SKM-1 (cell line): ENCODE measurements around the gene LATS2.
A peak's percentile ranks its signal among the peaks of the same experiment; 100 is the strongest.
"Not testable (repeated sequence)": the region's sequence is repeated elsewhere in the genome, so short reads cannot be mapped to it uniquely, and the experiment has no call there.

Source experiments
- DNase-seq: peaks from one replicate; lab custom pipeline; 2025; ENCODE audit not compliant: unreplicated experiment; lab: John Stamatoyannopoulos, UW

LATS2 gene

DNA sequence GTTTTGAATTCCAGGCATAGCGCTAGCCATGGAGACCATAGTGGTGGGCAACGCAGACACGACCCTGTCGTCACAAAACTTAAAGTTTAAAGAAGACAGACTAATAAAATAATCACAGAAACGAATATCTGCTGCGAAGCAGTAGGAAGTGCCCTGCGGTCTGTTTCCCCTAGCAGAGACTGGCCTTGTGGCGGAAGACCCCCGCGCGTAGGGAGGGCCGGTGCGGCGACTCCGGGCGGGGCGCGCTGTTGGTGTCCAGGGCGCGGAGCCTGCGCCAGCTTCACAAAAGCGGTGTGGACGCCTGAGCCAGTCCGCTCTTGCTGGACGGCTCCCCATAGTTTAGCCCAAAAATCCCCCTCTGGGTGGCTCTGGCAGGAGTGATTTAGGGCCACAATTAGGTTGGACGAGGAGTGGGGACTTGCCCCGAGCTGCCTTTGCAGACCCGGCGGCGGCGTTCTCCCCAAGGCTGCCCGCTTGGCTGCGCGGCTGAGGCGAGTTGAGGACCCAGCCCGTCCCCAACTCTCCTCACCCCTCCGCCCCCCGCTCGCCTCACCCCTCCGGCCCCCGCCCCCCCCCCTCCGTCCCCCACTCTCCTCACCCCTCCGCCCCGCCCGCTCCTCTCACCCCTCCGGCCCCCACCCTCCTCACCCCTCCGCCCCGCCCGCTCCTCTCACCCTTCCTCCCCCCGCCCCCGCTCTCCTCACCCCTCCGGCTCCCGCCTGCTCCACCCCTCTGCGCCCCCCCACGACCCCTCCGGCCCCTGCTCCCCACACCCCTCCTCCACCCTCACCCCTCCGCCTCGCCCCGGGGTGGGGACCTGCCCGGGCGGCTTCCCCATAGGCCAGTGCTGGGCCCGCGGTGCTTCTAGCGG, 14.2 kb upstream of the LATS2 start:
- DNase-seq: no peak

DNA sequence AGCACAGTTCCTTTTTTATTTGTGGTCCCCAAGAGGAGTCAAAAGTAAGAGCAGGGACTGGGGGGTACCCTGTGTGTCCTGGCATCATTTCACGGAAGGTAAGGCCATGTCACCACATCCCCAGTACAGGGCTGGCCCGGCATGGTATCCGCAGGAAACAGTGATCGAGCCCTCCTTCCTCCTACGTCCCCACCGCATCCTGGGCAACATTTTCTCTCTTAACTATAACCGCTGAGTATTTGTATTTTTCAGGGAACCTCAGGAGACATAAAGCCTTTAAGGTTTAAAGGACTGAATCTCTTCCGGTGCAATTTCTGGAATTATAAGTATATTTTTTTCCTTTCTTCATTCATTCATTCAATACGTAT, 13.6 kb upstream of the LATS2 start:
- no peak for DNase-seq

DNA sequence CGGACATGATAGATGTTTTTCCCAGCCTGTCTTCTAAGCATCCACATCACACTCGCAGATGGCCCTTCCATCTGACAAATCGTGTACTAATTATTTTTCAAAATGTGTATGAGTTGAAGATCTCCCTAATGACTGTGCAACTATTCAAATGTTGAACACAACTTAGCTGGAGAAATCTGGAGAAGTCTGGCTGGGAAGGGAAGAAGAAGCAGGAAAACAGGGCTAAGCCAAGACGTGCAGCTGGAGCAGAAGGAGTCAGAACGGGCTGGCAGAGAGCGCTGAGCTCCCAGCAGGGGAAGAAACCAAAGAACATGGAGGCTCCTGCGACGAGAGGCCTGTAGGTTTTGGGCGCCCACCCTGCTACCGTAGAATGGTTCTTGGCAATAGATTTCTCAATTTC, 13.2 kb upstream of the LATS2 start:
- DNase-seq: no peak

DNA sequence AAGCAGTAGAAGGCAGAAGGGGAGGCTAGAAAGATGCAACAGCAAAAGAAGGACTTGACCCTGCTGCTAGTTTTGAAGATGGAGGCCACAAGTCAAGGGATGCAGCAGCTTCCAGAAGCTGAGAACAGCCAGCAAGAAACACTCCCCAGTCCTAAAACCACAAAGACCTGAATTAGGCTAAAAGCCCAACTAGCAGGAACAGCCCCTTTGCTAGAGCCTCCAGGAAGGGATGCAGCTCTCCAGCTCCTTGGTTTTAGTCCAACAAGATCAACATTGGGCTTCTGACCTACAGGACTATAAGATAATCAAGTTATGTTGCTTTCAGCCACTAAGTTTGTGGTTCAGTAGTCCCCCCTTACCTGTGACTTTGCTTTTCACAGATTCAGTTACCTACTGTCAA, 10.5 kb upstream of the LATS2 start:
- no peak for DNase-seq

DNA sequence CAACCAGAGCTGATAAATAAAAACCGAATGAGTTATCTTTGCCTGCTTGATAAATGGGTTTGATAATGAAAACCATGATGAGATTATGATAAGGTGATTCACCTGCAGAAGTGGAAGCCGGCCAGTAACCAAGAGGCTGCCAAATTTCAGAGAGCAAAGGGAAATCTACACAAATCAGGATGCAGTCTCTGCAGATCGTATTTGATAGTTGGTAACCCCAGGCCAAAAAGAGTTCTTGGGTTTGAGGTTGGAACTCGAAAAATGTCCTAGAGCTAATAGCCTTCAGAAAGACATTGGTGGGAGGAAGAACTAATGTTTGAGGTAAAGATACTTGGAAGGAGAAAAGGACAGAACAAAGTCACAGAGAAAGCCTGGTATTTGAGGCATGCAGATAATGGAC, 9.6 kb upstream of the LATS2 start:
- DNase-seq: no peak

DNA sequence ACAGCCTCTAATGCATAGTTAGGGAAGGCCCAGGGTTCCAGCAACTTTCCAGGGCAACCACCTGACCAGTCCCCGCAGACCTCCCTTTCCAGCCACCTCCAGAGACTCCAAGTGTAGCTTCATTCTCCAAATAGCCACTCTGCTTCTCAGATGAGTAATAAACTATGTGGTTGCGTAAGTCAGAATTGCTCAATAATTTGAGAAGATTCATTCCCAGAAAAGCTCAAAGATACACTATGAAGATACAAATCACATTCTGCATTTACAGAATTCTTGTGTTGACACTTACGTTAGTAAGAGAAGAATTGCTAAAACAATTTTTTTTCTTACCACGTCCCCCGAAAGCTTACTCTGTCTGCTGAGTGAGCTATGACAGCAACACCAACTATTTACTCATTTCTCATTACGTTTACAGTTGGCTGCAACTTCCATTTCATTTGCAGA, 8.2 kb upstream of the LATS2 start:
- peak; percentile 16 for DNase-seq

DNA sequence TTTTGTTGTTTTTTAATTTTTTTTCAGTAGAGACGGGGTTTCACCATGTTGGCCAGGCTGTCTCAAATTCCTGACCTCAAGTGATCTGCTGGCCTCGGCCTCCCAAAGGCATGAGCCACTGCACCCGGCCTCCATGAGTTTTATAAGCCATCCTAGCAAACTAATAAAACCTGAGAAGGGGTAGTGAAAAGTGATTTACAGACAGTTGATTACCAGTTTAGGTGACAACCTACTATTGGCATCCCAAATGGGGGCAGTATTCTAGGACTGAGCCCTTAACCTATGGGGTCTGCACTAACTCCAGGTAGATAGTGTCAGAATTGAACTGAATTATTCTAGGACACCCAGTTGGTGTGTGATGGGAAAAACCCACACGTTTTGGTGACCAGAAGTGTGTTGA, 6.5 kb upstream of the LATS2 start:
- DNase-seq: no peak

DNA sequence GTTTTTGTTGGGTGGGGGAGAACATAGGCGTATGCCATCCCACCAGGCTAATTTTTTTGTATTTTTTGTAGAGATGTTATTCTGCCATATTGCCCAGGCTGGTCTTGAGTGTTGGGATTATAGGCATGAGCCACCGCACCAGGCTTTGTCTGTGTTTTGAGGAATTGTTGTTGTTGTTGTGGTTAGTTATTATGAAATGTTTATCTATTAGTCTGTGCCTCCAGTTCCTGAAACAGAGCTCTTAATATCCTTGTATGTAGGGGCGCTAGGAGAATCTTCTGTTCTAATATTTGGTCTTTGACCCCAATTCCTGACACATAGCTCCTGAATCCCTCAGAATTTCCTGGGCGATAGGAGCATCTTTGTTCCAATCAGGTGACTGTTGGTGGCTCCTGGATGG, 5.6 kb upstream of the LATS2 start:
- DNase-seq: no peak

DNA sequence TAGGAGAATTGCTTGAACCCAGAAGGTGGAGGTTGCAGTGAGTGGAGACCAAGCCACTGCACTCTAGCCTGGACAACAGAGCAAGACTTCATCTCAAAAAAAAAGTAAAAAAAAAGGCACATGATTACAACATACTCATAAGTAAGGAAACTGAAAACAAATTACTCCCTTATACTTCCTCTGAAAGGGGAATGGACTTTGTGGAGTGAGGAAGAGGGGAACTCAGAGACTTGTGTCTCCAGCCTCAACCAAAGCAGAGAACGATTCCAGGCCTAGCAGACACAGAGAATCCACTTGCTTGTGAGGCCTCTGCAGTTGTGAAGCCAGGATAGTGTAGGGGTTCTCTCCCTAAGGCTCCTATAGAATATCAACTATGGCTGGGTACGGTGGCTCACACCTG, 4.3 kb upstream of the LATS2 start:
- DNase-seq: no peak

DNA sequence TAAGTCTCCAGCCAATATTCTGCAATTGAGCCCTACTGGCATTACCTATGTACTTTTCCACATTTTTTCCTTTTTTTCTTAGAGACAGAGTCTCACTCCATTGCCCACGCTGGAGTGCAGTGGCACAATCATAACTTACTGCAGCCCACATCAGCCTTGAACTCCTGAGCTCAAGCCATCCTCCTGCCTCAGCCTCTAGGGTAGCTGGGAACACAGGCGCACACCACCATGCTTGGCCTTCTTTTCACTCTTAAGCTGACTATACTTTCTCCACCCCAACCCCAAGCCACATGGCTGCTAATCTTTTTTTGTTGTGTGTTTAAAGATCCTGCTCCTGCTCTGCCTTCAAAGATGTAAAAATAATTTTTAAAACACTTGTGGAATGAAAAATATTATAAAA, 1.6 kb upstream of the LATS2 start:
- DNase-seq: no peak

DNA sequence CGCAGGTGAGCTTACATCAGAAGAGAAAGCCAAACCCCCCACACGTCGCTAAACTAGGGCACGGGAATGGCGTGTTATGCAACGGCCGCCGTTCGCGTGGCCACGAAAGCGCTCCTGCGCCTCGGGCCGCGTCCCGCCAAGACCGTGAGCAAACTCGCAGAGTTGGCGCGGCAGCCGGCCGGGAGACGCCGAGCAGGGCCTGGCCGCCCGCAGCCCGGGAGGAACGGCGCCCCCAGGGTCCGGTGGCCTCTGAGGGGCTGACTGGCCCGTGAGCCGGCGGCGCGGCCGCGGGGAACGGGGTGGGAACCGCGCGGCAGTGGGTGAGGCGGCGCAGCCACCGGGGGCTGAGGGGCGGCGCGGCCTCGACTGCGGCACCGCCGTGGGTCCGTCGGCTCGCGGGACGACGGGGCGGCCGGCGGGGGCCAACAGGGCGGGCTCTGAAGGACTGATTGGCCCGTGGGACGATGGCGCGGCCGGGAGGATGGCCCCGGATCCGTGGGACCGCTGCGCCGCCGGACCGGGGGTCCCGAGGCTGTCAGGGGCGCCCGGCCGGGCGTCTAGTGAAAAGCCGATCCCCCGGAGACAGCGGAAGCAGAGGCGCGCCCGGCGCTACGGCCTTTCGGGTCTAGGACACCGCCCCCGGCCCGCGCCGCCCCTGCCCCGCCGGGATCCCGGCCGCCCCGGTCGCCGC, 903 bp downstream of the LATS2 start:
- DNase-seq: no peak

DNA sequence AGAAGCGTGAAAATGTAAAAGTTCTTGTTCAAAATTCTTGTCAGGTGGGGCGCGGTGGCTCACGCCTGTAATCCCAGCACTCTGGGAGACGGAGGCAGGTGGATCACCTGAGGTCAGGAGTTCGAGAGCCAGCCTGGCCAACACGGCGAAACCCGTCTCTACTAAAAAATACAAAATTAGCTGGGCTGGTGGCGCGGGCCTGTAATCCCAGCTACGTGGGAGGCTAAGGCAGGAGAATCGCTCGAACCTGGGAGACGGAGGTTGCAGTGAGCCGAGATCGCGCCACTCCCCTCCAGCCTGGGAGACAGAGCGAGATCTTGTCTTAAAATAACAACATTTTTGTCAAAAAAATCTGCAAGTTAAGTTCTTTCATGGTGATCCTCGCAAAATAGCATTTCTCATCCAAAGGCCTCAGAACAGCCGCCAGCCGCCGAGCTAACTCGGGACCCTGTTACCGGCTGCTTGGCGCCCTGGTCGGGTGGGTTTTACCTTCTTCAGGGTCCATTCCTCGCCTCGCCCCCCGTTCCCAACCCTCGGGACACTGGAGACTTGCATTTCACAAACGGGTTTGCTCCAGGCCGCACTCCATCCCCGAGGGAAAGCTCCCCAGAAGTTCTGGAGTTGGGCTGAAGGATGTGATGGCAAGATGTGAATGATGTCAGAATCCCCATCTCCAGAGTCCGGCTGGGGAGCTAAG, 1.6 kb downstream of the LATS2 start:
- DNase-seq: no peak

DNA sequence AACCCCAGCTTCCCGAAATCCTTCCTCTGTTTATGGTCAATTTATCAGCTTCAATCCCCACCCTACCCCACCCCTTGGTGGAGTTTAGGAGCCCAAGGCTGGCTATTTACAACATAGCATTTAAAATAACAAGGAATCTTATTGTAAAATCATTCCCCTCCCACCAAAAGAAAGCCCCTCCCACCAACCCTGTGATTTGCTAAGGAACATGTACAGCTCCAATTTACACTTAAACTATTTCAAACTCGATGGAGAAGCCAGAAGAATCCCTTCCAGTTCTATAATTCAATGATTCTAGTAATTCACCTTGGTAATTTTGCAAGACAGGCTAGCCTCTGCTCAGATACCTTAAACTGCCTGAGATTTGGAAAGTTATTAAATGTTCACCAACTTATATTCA, 3.0 kb downstream of the LATS2 start:
- DNase-seq: no peak

DNA sequence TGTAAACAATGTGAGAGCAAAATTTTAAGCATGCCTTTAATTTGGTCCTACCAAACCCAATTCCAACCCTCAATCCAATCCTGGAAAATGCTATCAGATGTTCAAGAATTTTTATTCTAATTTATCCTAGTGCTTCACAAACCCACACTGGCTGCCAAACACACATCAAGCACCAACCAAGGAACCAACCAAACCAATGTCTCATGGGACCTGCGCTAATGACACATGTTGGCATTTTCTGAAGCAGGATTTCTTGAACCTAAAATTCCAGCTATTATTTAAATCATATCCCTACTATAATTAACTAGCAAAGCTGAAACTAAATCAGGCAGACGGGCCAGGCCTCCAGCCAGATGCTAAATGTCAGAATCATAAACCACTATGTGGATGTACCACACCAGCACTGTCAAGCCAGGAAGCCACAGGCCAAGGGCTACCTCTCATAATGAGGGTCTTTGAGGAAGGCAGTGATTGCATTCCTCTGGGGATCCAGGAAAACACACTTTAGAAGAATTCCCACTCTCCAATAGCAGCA, 5.8 kb downstream of the LATS2 start:
- no peak for DNase-seq

DNA sequence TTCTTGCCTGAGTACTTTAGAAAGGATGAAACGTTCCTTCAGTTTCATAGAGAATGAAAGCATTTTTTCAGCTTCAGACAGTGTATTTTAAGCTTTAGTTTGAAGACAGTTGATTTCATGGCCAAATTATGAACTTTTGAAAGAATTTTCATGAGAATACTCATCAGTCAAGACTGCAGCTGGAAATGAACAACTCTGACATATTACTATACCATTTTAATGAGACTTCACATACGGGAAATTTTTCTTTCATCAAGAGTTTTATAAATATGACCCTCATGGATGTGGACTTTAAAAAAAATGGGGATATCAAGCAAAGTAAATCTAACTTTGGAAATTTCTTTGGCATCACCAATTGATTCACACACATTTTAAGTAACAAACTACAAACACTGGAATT, 6.4 kb downstream of the LATS2 start:
- DNase-seq: no peak

DNA sequence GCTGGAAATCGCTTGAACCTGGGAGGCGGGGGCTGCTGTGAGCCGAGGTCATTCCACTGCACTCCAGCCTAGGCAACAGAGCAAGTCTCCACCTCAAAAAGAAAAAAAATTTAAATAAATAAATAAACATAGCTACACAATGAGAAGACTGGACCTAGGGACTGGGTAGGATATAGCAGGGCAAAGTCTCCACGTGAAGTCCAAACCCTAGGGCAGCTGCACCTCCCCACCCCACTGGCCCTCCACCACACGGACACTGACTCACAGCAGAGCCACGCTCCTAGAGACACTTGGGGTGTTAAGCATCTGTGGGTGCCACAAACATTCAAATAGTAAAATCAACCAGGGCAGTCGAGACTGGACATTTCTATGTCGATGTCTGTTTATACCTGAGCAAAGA, 7.1 kb downstream of the LATS2 start:
- DNase-seq: no peak

DNA sequence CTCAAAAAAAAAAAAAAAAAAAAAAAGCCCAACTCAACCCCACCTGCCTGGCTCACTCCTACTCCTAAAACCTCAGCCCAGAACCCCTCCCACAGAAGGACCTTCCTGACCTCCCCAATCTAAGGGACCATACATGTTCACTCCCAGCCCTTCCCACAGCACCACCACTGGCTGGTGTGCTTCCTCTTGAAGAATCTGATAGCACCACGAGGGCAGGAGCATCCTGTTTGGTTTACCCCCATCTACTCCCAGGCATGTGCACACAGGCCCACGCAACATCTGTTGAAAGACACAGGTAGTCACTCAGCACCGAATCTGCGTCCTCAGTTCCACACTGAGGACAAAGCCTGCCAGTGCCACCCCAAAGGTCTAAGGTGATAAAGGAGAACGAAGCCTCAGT, 8.2 kb downstream of the LATS2 start:
- DNase-seq: no peak

DNA sequence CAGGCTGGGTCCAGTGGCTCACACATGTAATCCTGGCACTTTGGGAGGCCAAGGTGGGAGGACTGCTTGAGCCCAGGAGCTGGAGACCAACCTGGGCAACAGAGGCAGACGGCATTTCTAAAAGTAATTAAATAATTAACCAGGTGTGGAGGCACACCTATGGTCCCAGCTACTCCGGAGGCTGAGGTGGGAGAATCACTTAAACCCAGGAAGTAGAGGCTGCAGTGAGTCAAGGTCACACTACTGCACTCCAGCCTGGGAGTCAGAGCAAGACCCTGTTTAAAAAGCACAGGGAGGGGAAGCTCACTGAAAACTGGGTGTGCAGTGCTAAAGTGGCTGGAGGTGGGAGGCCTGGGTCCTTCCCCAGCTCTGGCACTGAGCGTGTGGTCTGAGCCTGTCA, 9.7 kb downstream of the LATS2 start:
- DNase-seq: no peak

DNA sequence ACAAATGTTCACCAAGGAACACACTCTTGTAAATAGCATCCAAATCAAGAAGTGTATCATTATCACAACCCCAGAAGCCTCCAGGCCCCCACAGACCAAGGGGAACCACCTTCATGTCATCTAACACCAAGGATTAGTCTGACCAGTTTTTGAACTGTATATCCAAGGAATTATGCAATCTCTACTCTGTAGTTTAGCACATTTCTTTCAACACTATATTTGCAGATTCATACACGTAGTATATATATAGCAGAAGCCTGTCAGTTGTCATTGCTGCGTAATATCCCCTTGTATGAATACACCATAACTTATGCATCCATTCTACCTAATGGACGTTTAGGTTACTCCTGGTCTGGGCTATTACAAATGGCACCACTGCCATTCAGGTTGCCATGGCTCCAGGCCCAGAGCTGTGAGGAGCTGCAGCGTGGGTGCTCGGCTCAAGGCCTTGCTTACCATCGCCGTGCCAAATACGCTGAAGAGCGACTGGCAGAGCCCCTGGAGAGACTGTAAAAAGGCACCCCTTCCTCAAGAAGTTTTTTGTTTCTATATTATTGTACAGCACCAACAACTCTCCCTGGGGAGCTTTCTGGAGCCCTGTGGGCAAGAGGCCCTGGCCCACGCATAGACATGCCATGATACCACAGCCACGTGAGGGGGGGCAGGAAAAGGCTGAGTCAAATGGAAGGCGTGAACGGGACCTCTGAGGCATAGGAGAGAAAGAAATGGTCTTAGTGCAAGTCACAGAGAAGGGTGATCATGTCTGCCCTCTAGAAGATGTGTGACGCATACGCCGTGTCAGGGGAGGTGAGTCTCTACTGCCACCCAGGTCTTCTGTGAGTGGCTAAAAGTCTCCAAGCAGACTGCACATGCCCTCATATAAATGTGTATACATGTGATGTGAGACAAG, 10.8 kb downstream of the LATS2 start:
- DNase-seq: no peak

DNA sequence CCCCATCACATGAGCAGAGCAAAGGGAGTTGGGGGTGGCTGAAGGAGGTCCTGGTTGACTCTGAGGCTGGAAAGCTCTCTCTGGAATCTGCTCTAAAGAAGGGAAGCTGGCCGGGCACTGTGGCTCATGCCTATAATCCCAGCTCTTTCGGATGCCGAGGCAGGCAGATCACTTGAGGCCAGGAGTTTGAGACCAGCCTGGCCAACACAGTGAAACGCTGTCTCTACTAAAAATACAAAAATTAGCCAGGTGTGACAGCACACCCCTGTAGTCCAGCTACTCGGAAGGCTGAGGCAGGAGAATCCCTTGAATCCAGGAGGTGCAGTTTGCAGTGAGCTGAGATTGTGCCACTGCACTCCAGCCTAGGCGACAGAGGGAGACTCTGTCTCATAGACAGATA, 11.7 kb downstream of the LATS2 start:
- not testable (repeated sequence) for DNase-seq
